Endothelial cell of umbilical vein (primary cell): ENCODE data around the gene UQCRH. TPM values are rescaled to one million over a fixed set of nuclear protein-coding genes. Genes with fewer than 3 reads are reported as not detected.

Experiments
- BruUV-seq: library from RNA; stranded (reverse); fragments of 400-500 nt; replicated peaks from 2 replicates; lab custom pipeline; 2021; lab: Mats Ljungman, UMichigan
- CTCF ChIA-PET: fragments of 300-600, 350-600 bp; sonication (Branson Sonifier 250); formaldehyde crosslinking; loops from one replicate; lab custom pipeline; 2021; ENCODE audit warnings: antibody characterized with exemption, inconsistent platforms; lab: Charles Lee
- POLR2A ChIA-PET: fragments of 300-600, 350-600 bp; sonication (Branson Sonifier 250); formaldehyde crosslinking; loops from one replicate; lab custom pipeline; 2021; ENCODE audit warnings: antibody characterized with exemption, inconsistent platforms; lab: Charles Lee
- DNase-seq: peaks from one replicate; pipeline ENCODE4 v3.0.0-alpha.2; 2011; ENCODE audit warnings: low read depth, low spot score
- FAIRE-seq: peaks from 2 replicates; lab custom pipeline; 2011; peaks lifted over from hg19 to GRCh38; lab: Jason Lieb, UNC
- H2AFZ ChIP-seq: 2 replicates; pipeline ENCODE4 v1.6.0; 2012; ENCODE audit warnings: low read depth, low read length, control low read depth, inconsistent platforms
- H3K27ac ChIP-seq: 2 replicates; pipeline ENCODE4 v1.5.1; 2011; ENCODE audit warnings: low read depth, mild to moderate bottlenecking, control low read depth, low read length, moderate library complexity; ENCODE audit not compliant: insufficient read depth
- H3K27me3 ChIP-seq, 2 experiments: 2 replicates each; pipeline versions ENCODE4 v1.6.0 to v1.6.1; 2011; ENCODE audit warnings: low read length in 2 of 2, mixed read lengths in 1 of 2; ENCODE audit not compliant: control insufficient read depth in 2 of 2, insufficient read depth in 2 of 2
- H3K36me3 ChIP-seq, 2 experiments: 2 replicates in 1 of 2; 3 replicates in 1 of 2; pipeline ENCODE4 v1.5.1; 2011; ENCODE audit warnings: low read length in 2 of 2, mild to moderate bottlenecking in 1 of 2, moderate library complexity in 1 of 2; ENCODE audit not compliant: control insufficient read depth in 2 of 2, insufficient read depth in 2 of 2; ENCODE audit errors: extremely low read depth in 1 of 2
- H3K4me1 ChIP-seq: 3 replicates; pipeline ENCODE4 v1.5.1; 2011; ENCODE audit warnings: mild to moderate bottlenecking, low read length; ENCODE audit not compliant: control insufficient read depth, insufficient read depth; ENCODE audit errors: extremely low read depth
- H3K4me2 ChIP-seq: 2 replicates; pipeline ENCODE4 v1.6.1; 2011; ENCODE audit warnings: low read length, control low read depth, mixed read lengths; ENCODE audit not compliant: insufficient read depth
- H3K4me3 ChIP-seq, 3 experiments: fragments of 200-600 bp in 1 of 3; sonication (generic), shearing (Covaris generic) in 1 of 3; replicated peaks in 1 of 3; 2 replicates each; pipeline ENCODE4 v1.5.1; 2011 to 2016; ENCODE audit warnings: control low read depth in 3 of 3, low read length in 3 of 3, mild to moderate bottlenecking in 2 of 3, inconsistent platforms in 1 of 3, low read depth in 1 of 3, moderate library complexity in 1 of 3; ENCODE audit not compliant: insufficient read depth in 1 of 3
- H3K79me2 ChIP-seq: 2 replicates; pipeline ENCODE4 v1.6.0; 2012; ENCODE audit warnings: low read length, inconsistent platforms; ENCODE audit not compliant: control insufficient read depth, insufficient read depth
- H3K9ac ChIP-seq: replicated peaks from 2 replicates; pipeline ENCODE3; 2011; ENCODE audit warnings: low read length, control low read depth; ENCODE audit not compliant: insufficient read depth; ENCODE audit errors: extremely low read depth
- H3K9me1 ChIP-seq: replicated peaks from 3 replicates; pipeline ENCODE4 v1.6.0; 2011; ENCODE audit warnings: mild to moderate bottlenecking, low read length; ENCODE audit not compliant: control insufficient read depth, insufficient read depth; ENCODE audit errors: extremely low read depth
- H3K9me3 ChIP-seq: replicated peaks from 2 replicates; pipeline ENCODE4 v1.5.1; 2012; ENCODE audit warnings: low read length, inconsistent platforms; ENCODE audit not compliant: control insufficient read depth, insufficient read depth
- H4K20me1 ChIP-seq: replicated peaks from 2 replicates; pipeline ENCODE3; 2011; ENCODE audit warnings: mild to moderate bottlenecking, low read length; ENCODE audit not compliant: control insufficient read depth, insufficient read depth; ENCODE audit errors: extremely low read depth
- EZH2 ChIP-seq: IDR thresholded peaks from 2 replicates; pipeline ENCODE4 v1.6.1; 2012; ENCODE audit warnings: borderline replicate concordance, low read depth, mild to moderate bottlenecking, moderate library complexity, low read length, inconsistent platforms; ENCODE audit not compliant: severe bottlenecking
- FOS ChIP-seq: IDR thresholded peaks from 2 replicates; pipeline ENCODE4 v1.6.1; 2011; ENCODE audit warnings: mild to moderate bottlenecking, low read length, moderate library complexity, borderline replicate concordance; ENCODE audit not compliant: insufficient read depth
- GATA2 ChIP-seq: IDR thresholded peaks from 2 replicates; pipeline ENCODE4 v1.7.0; 2011; ENCODE audit warnings: low read depth, mild to moderate bottlenecking, moderate library complexity, mixed read lengths, low read length; ENCODE audit not compliant: insufficient read length, insufficient read depth
- JUN ChIP-seq: IDR thresholded peaks from 2 replicates; pipeline ENCODE4 v1.6.1; 2011; ENCODE audit warnings: borderline replicate concordance, low read depth; ENCODE audit not compliant: insufficient read length, insufficient read depth
- MYC ChIP-seq: IDR thresholded peaks from one replicate; pipeline ENCODE4 v1.6.1; 2011; ENCODE audit warnings: mild to moderate bottlenecking, low read depth, low read length
- POLR2A ChIP-seq: IDR thresholded peaks from 2 replicates; pipeline ENCODE4 v1.6.1; 2012; ENCODE audit warnings: low read depth, mild to moderate bottlenecking, control low read depth, low read length
- POLR2AphosphoS5 ChIP-seq: IDR thresholded peaks from 2 replicates; pipeline ENCODE4 v1.6.1; 2012; ENCODE audit warnings: low read depth, mild to moderate bottlenecking, control low read depth, low read length, moderate library complexity; ENCODE audit not compliant: insufficient read depth
- dilution Hi-C: fragments of 300-500 bp; cut with MboI; formaldehyde crosslinking; loops from one replicate; pipeline ENCODE4 v1.15.0; 2019; ENCODE audit warnings: low sequenced_read_pairs; ENCODE audit not compliant: extremely low pct_ligation_motif_present
- intact Hi-C: fragments of 100-400 bp; cut with micrococcal nuclease; formaldehyde crosslinking; loops from one replicate; pipeline ENCODE4 v1.10.0; 2022
- polyA plus RNA-seq, 4 experiments: library from polyadenylated mRNA; depleted of rRNA in 3 of 4; stranded (reverse) in 3 of 4; unstranded in 1 of 4; fragments of >200 nt; gene quantifications; 2 replicates each; pipeline versions ENCODE4 v1.2.1 to v1.2.3, GENCODE V29; 2011 to 2012; ENCODE audit warnings: missing spikeins in 1 of 4
- total RNA-seq: library from RNA; stranded (reverse); gene quantifications from 2 replicates; pipeline ENCODE4 v1.2.3, GENCODE V29; 2021
- TF ChIP-seq, protein P1 (sequence below), 2 donors: IDR thresholded peaks; 1 replicate in 1 of 2; 2 replicates in 1 of 2; pipeline ENCODE4 v1.5.1; 2011; ENCODE audit warnings: low read length in 2 of 2, mild to moderate bottlenecking in 2 of 2, moderate library complexity in 2 of 2, control low read depth in 1 of 2, inconsistent platforms in 1 of 2, low read depth in 1 of 2; ENCODE audit not compliant: insufficient read depth in 1 of 2; ENCODE audit errors: extremely low read depth in 1 of 2
- TF ChIP-seq, protein P2 (sequence below): IDR thresholded peaks from 2 replicates; pipeline ENCODE4 v1.6.1; 2011; ENCODE audit not compliant: insufficient read depth, insufficient read length

Gene UQCRH
- total and polyA plus RNA-seq, 2 donors (not counting 3 experiments of a cell fraction or from before 2014, with no cell fraction given): 253 to 527 TPM

DNA sequence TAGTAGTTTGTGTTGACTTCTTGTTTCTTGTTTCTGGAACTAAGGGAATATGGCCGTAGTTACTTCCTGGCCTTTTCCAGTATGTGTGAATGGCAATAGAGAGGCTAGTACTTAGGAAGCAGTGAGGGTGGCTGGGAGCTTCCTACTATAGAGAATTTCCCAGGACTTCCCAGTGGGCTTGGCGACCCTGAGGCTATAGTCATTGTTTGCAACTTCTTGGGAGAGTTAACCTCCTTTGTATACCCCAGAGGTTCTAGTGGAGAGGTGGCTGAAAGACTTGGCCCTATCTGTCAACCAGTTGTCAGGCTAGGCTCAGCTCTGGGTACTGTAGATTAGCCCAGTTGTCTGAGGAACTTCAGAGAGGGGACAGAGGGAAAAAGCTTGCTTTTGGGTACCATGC lies 40.4 kb upstream of the UQCRH start:
- no peaks in the 10 kb centered on the region for H3K79me2 ChIP-seq
- H3K27ac ChIP-seq: no peak overlapping the region
- no TSS peak for BruUV-seq
- no peak for DNase-seq
- H3K9me3 ChIP-seq: no peaks in the 10 kb centered on the region
- ChIA-PET CTCF (interaction anchor here (0.9 to 1.5 kb wide), 2 partner anchors 9 to 16 kb away, joined by 3 to 4 read pairs; no protein-coding TSS in a partner anchor), POLR2A (interaction anchor here (1.9 kb wide), 1 partner anchor 16 kb away, joined by 5 read pairs; the partner anchor contains the start of gene RAD54L)
- dilution Hi-C loops: no loop called here
- intact Hi-C loops: no loop called here
- no peaks in the 10 kb centered on the region for H4K20me1 ChIP-seq
- no peak overlapping the region for H2AFZ ChIP-seq
- H3K4me3 ChIP-seq: no peak overlapping the region
- TF ChIP-seq EZH2 (no peak), POLR2AphosphoS5 (no peak), FOS (no peak), JUN (no peak), POLR2A (no peak), MYC (no peak), GATA2 (no peak)
- TF ChIP-seq, protein P1, sequence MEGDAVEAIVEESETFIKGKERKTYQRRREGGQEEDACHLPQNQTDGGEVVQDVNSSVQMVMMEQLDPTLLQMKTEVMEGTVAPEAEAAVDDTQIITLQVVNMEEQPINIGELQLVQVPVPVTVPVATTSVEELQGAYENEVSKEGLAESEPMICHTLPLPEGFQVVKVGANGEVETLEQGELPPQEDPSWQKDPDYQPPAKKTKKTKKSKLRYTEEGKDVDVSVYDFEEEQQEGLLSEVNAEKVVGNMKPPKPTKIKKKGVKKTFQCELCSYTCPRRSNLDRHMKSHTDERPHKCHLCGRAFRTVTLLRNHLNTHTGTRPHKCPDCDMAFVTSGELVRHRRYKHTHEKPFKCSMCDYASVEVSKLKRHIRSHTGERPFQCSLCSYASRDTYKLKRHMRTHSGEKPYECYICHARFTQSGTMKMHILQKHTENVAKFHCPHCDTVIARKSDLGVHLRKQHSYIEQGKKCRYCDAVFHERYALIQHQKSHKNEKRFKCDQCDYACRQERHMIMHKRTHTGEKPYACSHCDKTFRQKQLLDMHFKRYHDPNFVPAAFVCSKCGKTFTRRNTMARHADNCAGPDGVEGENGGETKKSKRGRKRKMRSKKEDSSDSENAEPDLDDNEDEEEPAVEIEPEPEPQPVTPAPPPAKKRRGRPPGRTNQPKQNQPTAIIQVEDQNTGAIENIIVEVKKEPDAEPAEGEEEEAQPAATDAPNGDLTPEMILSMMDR (IDR thresholded peaks at IDR 0.05; ENCODE audit: extremely low read depth in 1 of 2, insufficient read depth in 1 of 2, low read depth in 1 of 2, low read length in 2 of 2): no peak
- TF ChIP-seq, protein P2, sequence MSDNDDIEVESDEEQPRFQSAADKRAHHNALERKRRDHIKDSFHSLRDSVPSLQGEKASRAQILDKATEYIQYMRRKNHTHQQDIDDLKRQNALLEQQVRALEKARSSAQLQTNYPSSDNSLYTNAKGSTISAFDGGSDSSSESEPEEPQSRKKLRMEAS: no peak
- H3K36me3 ChIP-seq: peaks cover 0 to 14% of the 10 kb centered on the region in 2 experiments
- FAIRE-seq: no peak
- no peaks in the 10 kb centered on the region for H3K9me1 ChIP-seq
- no peak overlapping the region for H3K9ac ChIP-seq
- H3K4me2 ChIP-seq: no peak overlapping the region
- no peaks in the 10 kb centered on the region for H3K4me1 ChIP-seq
- no peaks in the 10 kb centered on the region for H3K27me3 ChIP-seq
